Mesenchymal stem cell (in vitro differentiated cells and primary cell): ENCODE results near the gene OR52N5.

Experiments used
- DNase-seq: peaks from one replicate; pipeline ENCODE4 v3.0.0-alpha.2; 2013
- H2AFZ ChIP-seq: one replicate; pipeline ENCODE4 v1.6.1; 2013; ENCODE audit warnings: low read depth, mild to moderate bottlenecking, control low read depth, inconsistent platforms, low read length, moderate library complexity
- H2AK5ac ChIP-seq: 2 replicates; pipeline ENCODE4 v1.6.1; 2013; ENCODE audit warnings: low read length, moderate library complexity, mild to moderate bottlenecking, inconsistent platforms; ENCODE audit not compliant: severe bottlenecking
- H2BK120ac ChIP-seq: one replicate; pipeline ENCODE4 v1.6.1; 2013; ENCODE audit warnings: low read depth, mild to moderate bottlenecking, inconsistent platforms, low read length, moderate library complexity
- H2BK12ac ChIP-seq, 2 experiments: one replicate each; pipeline ENCODE4 v1.6.1; 2013; ENCODE audit warnings: inconsistent platforms in 2 of 2, low read length in 2 of 2, mild to moderate bottlenecking in 2 of 2, moderate library complexity in 2 of 2, control low read depth in 1 of 2
- H2BK15ac ChIP-seq: one replicate; pipeline ENCODE4 v1.6.1; 2013; ENCODE audit warnings: mild to moderate bottlenecking, low read depth, inconsistent platforms; ENCODE audit not compliant: poor library complexity, severe bottlenecking
- H2BK5ac ChIP-seq: 2 replicates; pipeline ENCODE4 v1.6.1; 2013; ENCODE audit warnings: low read depth, mild to moderate bottlenecking, low read length, control low read depth, inconsistent platforms; ENCODE audit not compliant: poor library complexity, severe bottlenecking
- H3K14ac ChIP-seq, 2 experiments: one replicate each; pipeline ENCODE4 v1.6.1; 2013; ENCODE audit warnings: inconsistent platforms in 2 of 2, low read length in 2 of 2, control low read depth in 1 of 2, mild to moderate bottlenecking in 1 of 2, moderate library complexity in 1 of 2
- H3K18ac ChIP-seq, 2 experiments: one replicate each; pipeline ENCODE4 v1.6.1; 2013; ENCODE audit warnings: inconsistent platforms in 2 of 2, low read length in 2 of 2, control low read depth in 1 of 2, low read depth in 1 of 2, mild to moderate bottlenecking in 1 of 2
- H3K23ac ChIP-seq, 2 experiments: one replicate each; pipeline ENCODE4 v1.6.1; 2013; ENCODE audit warnings: inconsistent platforms in 2 of 2, low read length in 2 of 2, mild to moderate bottlenecking in 2 of 2, moderate library complexity in 2 of 2, control low read depth in 1 of 2
- H3K27ac ChIP-seq: 2 replicates; pipeline ENCODE4 v1.5.1; 2013; ENCODE audit warnings: mild to moderate bottlenecking, moderate library complexity, low read length, control low read depth, inconsistent platforms; ENCODE audit not compliant: poor library complexity, severe bottlenecking
- H3K27me3 ChIP-seq, 2 experiments: 2 replicates each; pipeline versions ENCODE4 v1.6.1 to v1.7.0; 2013; ENCODE audit warnings: low read length in 2 of 2, mild to moderate bottlenecking in 2 of 2, moderate library complexity in 2 of 2, control low read depth in 1 of 2, inconsistent platforms in 1 of 2; ENCODE audit not compliant: control insufficient read depth in 1 of 2, insufficient read depth in 1 of 2
- H3K36me3 ChIP-seq, 2 experiments: 2 replicates each; pipeline versions ENCODE4 v1.6.1 to v1.7.0; 2013; ENCODE audit warnings: low read length in 2 of 2, control low read depth in 1 of 2, inconsistent platforms in 1 of 2, low read depth in 1 of 2, mild to moderate bottlenecking in 1 of 2; ENCODE audit not compliant: insufficient read depth in 2 of 2, control insufficient read depth in 1 of 2
- H3K4ac ChIP-seq, 2 experiments: one replicate each; pipeline ENCODE4 v1.6.1; 2013; ENCODE audit warnings: inconsistent platforms in 2 of 2, low read length in 2 of 2, mild to moderate bottlenecking in 2 of 2, moderate library complexity in 2 of 2, control low read depth in 1 of 2, low read depth in 1 of 2
- H3K4me1 ChIP-seq: 2 replicates; pipeline ENCODE4 v1.6.1; 2013; ENCODE audit warnings: low read depth, low read length, control low read depth; ENCODE audit not compliant: control insufficient read depth, insufficient read depth
- H3K4me2 ChIP-seq: 2 replicates; pipeline ENCODE4 v1.6.1; 2013; ENCODE audit warnings: low read length, mild to moderate bottlenecking, inconsistent platforms; ENCODE audit not compliant: poor library complexity, severe bottlenecking
- H3K4me3 ChIP-seq, 2 experiments: 2 replicates each; pipeline versions ENCODE4 v1.5.1 to v1.7.0; 2013; ENCODE audit warnings: low read length in 2 of 2, mild to moderate bottlenecking in 2 of 2, control low read depth in 1 of 2, low read depth in 1 of 2; ENCODE audit not compliant: insufficient read depth in 1 of 2
- H3K79me1 ChIP-seq: replicated peaks from 2 replicates; pipeline ENCODE4 v1.6.1; 2013; ENCODE audit warnings: mild to moderate bottlenecking, control low read depth, low read length, inconsistent platforms; ENCODE audit not compliant: poor library complexity, severe bottlenecking
- H3K9ac ChIP-seq: 2 replicates; pipeline ENCODE4 v1.7.0; 2013; ENCODE audit warnings: mild to moderate bottlenecking, low read length, moderate library complexity
- H3K9me3 ChIP-seq: 2 replicates; pipeline ENCODE4 v1.7.0; 2013; ENCODE audit warnings: mild to moderate bottlenecking, low read length; ENCODE audit not compliant: control insufficient read depth
- H4K8ac ChIP-seq: one replicate; pipeline ENCODE4 v1.6.1; 2013; ENCODE audit warnings: inconsistent platforms, mild to moderate bottlenecking, low read length, moderate library complexity
- H4K91ac ChIP-seq: one replicate; pipeline ENCODE4 v1.6.1; 2013; ENCODE audit warnings: mild to moderate bottlenecking, low read length, inconsistent platforms
- WGBS: methylation state at CpG from one replicate; pipeline ENCODE4 v1.1.7; 2013; ENCODE audit warnings: mixed read lengths; 5-methylcytosine and 5-hydroxymethylcytosine counted together

The OR52N5 gene

DNA sequence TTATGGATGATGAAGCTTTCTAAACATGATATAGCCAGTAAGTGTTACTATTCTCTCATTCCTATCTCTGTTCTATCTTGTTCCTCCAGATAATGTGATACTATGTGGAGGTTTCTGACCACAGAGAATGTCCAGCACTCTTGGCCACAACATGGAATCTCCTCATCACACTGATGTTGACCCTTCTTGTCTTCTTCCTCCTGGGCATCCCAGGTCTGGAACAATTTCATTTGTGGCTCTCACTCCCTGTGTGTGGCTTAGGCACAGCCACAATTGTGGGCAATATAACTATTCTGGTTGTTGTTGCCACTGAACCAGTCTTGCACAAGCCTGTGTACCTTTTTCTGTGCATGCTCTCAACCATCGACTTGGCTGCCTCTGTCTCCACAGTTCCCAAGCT is 56.8 kb downstream of the OR52N5 start:
- Histone ChIP-seq H3K4ac (no peak overlapping the region), H3K27ac (no peak overlapping the region), H4K91ac (no peak overlapping the region), H3K4me1 (no peaks in the 10 kb centered on the region), H3K23ac (peak overlapping the region in 1 of 2 experiments; percentile 27), H2AFZ (no peak overlapping the region), H3K4me3 (no peak overlapping the region), H3K79me1 (no peaks in the 10 kb centered on the region), H3K36me3 (no peaks in the 10 kb centered on the region), H3K18ac (no peak overlapping the region), H2BK15ac (no peak overlapping the region), H3K9me3 (no peaks in the 10 kb centered on the region), H3K14ac (no peak overlapping the region), H2BK120ac (no peak overlapping the region), H2AK5ac (no peak overlapping the region), H3K4me2 (no peak overlapping the region), H3K9ac (no peak overlapping the region), H2BK5ac (no peak overlapping the region), H2BK12ac (no peak overlapping the region), H3K27me3 (peaks cover 9 to 13% of the 10 kb centered on the region in 2 experiments), H4K8ac (no peak overlapping the region)
- WGBS, result 84% methylated on average over 1 of the region's 1 CpG
- no peak for DNase-seq
